ENCODE data around the gene COL4A4.

The COL4A4 gene

GRCh38 chr2:227163998-227164762 lies at the start of gene COL4A4, which contains the start of gene COL4A3:
COL4A4 (minus strand) TSS chr2:227164205; CDS start chr2:227147483, 16,722 bp downstream.
COL4A3 (plus strand) TSS chr2:227164624; CDS start chr2:227164727, 103 bp downstream.
- Histone ChIP-seq H3K4me1 (ENCODE audit: insufficient read depth, low read length) (no peaks in the 10 kb centered on the region), H3K36me3 (ENCODE audit: insufficient read depth, low read length) (no peaks in the 10 kb centered on the region), H3K9ac (ENCODE audit: low read depth, low read length) (no peak within 1 kb of the TSS), H3K9me3 (ENCODE audit: insufficient read depth, low read length, severe bottlenecking) (no peaks in the 10 kb centered on the region), H3K27ac (ENCODE audit: low read length) (no peak within 1 kb of the TSS), H2AFZ (ENCODE audit: low read depth, low read length) (no peak within 1 kb of the TSS), H3K4me2 (ENCODE audit: insufficient read depth, low read length) (no peak within 1 kb of the TSS), H3K4me3 (ENCODE audit: low read depth in 1 of 2, low read length in 2 of 2) (no peak within 1 kb of the TSS), H3K79me2 (ENCODE audit: insufficient read depth, low read length) (no peaks in the 10 kb centered on the region), H4K20me1 (ENCODE audit: insufficient read depth, low read length) (no peaks in the 10 kb centered on the region), H3K27me3 (ENCODE audit: insufficient read depth, low read length, poor library complexity) (no peaks in the 10 kb centered on the region)
- DNase-seq (no peak), ATAC-seq (ENCODE audit: insufficient read depth, low read depth) (no peak)
- TF ChIP-seq, protein P1, sequence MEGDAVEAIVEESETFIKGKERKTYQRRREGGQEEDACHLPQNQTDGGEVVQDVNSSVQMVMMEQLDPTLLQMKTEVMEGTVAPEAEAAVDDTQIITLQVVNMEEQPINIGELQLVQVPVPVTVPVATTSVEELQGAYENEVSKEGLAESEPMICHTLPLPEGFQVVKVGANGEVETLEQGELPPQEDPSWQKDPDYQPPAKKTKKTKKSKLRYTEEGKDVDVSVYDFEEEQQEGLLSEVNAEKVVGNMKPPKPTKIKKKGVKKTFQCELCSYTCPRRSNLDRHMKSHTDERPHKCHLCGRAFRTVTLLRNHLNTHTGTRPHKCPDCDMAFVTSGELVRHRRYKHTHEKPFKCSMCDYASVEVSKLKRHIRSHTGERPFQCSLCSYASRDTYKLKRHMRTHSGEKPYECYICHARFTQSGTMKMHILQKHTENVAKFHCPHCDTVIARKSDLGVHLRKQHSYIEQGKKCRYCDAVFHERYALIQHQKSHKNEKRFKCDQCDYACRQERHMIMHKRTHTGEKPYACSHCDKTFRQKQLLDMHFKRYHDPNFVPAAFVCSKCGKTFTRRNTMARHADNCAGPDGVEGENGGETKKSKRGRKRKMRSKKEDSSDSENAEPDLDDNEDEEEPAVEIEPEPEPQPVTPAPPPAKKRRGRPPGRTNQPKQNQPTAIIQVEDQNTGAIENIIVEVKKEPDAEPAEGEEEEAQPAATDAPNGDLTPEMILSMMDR (IDR thresholded peaks at IDR 0.05; ENCODE audit: borderline replicate concordance, extremely low read depth, low read length, poor library complexity, severe bottlenecking) = no peak
- TF ChIP-seq EZH2 (IDR thresholded peaks at IDR 0.05; ENCODE audit: borderline replicate concordance, low read depth, low read length, severe bottlenecking) = no peak

DNA sequence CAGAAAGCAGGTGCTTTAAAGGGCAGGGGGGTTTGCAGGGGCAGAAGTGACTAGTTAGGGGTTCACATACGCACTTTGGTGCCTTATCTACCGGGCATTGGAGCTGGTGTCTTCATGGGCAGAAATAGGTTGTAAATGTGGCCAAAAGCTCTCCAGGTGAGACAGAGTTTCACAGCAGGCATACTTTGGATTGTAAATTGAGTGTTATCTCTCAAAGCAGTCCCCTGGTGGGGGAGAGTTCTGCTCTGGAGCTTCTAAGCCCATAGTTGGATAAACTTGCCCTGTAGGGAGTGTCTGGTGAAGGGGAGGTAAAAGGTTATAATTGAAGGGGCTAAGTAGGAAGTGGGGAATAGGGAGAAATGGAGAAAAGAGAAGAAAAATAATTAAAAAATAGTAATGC lies 43.6 kb upstream of the COL4A4 start:
- Histone ChIP-seq H3K79me2 (ENCODE audit: insufficient read depth, low read length) (no peaks in the 10 kb centered on the region), H3K9me3 (ENCODE audit: insufficient read depth, low read length, severe bottlenecking) (no peaks in the 10 kb centered on the region), H3K4me1 (ENCODE audit: insufficient read depth, low read length) (no peaks in the 10 kb centered on the region), H3K27me3 (ENCODE audit: insufficient read depth, low read length, poor library complexity) (peaks cover 4% of the 10 kb centered on the region), H3K36me3 (ENCODE audit: insufficient read depth, low read length) (no peaks in the 10 kb centered on the region), H3K4me2 (ENCODE audit: insufficient read depth, low read length) (no peak overlapping the region), H3K4me3 (ENCODE audit: low read depth in 1 of 2, low read length in 2 of 2) (no peak overlapping the region), H4K20me1 (ENCODE audit: insufficient read depth, low read length) (no peaks in the 10 kb centered on the region), H3K27ac (ENCODE audit: low read length) (no peak overlapping the region), H3K9ac (ENCODE audit: low read depth, low read length) (no peak overlapping the region), H2AFZ (ENCODE audit: low read depth, low read length) (no peak overlapping the region)
- no peak for ATAC-seq (ENCODE audit: insufficient read depth, low read depth)
- no peak for DNase-seq
- TF ChIP-seq EZH2 (IDR thresholded peaks at IDR 0.05; ENCODE audit: borderline replicate concordance, low read depth, low read length, severe bottlenecking) = no peak
- TF ChIP-seq, protein P1 (IDR thresholded peaks at IDR 0.05; ENCODE audit: borderline replicate concordance, extremely low read depth, low read length, poor library complexity, severe bottlenecking) = no peak

DNA sequence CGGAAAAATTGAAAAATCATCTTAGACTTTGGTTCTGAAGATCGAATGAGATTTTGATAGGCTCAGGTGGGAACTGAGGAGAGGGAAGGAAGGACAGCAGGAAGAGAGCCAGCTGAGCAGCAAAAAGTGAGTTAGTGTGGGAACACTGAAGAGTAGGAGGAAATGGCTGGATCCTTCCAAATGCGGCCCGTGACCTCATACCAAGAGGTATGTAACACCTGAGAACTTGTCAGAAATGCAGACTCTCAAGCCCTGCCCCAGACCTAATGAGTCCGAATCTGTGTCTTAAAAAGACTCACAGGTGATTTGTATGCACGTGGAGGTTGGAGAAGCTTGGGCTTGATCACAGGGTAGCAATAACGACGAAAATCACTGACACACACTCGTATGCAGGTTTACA lies 42.4 kb upstream of the COL4A4 start:
- Histone ChIP-seq H3K79me2 (ENCODE audit: insufficient read depth, low read length) (no peaks in the 10 kb centered on the region), H3K4me3 (ENCODE audit: low read depth in 1 of 2, low read length in 2 of 2) (no peak overlapping the region), H3K4me1 (ENCODE audit: insufficient read depth, low read length) (no peaks in the 10 kb centered on the region), H4K20me1 (ENCODE audit: insufficient read depth, low read length) (no peaks in the 10 kb centered on the region), H3K27ac (ENCODE audit: low read length) (no peak overlapping the region), H3K27me3 (ENCODE audit: insufficient read depth, low read length, poor library complexity) (peaks cover 4% of the 10 kb centered on the region), H3K36me3 (ENCODE audit: insufficient read depth, low read length) (no peaks in the 10 kb centered on the region), H2AFZ (ENCODE audit: low read depth, low read length) (no peak overlapping the region), H3K9me3 (ENCODE audit: insufficient read depth, low read length, severe bottlenecking) (no peaks in the 10 kb centered on the region), H3K9ac (ENCODE audit: low read depth, low read length) (no peak overlapping the region), H3K4me2 (ENCODE audit: insufficient read depth, low read length) (no peak overlapping the region)
- no peak for DNase-seq
- TF ChIP-seq, protein P1 (IDR thresholded peaks at IDR 0.05; ENCODE audit: borderline replicate concordance, extremely low read depth, low read length, poor library complexity, severe bottlenecking) = no peak
- no peak for TF ChIP-seq EZH2 (IDR thresholded peaks at IDR 0.05; ENCODE audit: borderline replicate concordance, low read depth, low read length, severe bottlenecking)
- no peak for ATAC-seq (ENCODE audit: insufficient read depth, low read depth)

All from DND-41 (cell line).